ENCODE results near the gene CTDSPL2.
A peak's percentile ranks its signal among the peaks of the same experiment; 100 is the strongest.

CTDSPL2 gene

GRCh38 chr15:44532689-44533088, 105.3 kb downstream of the CTDSPL2 start:
- ATAC-seq, result no peak
- TF ChIP-seq ESRRG (CRISPR knock-in tag; IDR thresholded peaks at IDR 0.05), result no peak
- no peak for TF ChIP-seq ZNF70 (CRISPR knock-in tag; IDR thresholded peaks at IDR 0.05)
- TF ChIP-seq, protein P1, sequence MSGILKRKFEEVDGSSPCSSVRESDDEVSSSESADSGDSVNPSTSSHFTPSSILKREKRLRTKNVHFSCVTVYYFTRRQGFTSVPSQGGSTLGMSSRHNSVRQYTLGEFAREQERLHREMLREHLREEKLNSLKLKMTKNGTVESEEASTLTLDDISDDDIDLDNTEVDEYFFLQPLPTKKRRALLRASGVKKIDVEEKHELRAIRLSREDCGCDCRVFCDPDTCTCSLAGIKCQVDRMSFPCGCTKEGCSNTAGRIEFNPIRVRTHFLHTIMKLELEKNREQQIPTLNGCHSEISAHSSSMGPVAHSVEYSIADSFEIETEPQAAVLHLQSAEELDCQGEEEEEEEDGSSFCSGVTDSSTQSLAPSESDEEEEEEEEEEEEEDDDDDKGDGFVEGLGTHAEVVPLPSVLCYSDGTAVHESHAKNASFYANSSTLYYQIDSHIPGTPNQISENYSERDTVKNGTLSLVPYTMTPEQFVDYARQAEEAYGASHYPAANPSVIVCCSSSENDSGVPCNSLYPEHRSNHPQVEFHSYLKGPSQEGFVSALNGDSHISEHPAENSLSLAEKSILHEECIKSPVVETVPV (CRISPR knock-in tag; IDR thresholded peaks at IDR 0.05), result no peak
- TF ChIP-seq ZNF565 (CRISPR knock-in tag; conservative IDR thresholded peaks at IDR 0.05; ENCODE audit: low read depth), result no peak
- no peak for TF ChIP-seq SNAI2 (CRISPR knock-in tag; IDR thresholded peaks at IDR 0.05)
- no peak for TF ChIP-seq ZNF8 (CRISPR knock-in tag; IDR thresholded peaks at IDR 0.05)
- TF ChIP-seq ARNTL (CRISPR knock-in tag; IDR thresholded peaks at IDR 0.05; ENCODE audit: borderline replicate concordance, low read depth), result no peak
- no peak for TF ChIP-seq ZFP3 (CRISPR knock-in tag; IDR thresholded peaks at IDR 0.05)
- no peak for TF ChIP-seq RARB (CRISPR knock-in tag; IDR thresholded peaks at IDR 0.05)
- TF ChIP-seq CSDC2 (CRISPR knock-in tag; IDR thresholded peaks at IDR 0.05), result no peak
- TF ChIP-seq BACH2 (CRISPR knock-in tag; IDR thresholded peaks at IDR 0.05; ENCODE audit: borderline replicate concordance), result no peak
- TF ChIP-seq PPARA (CRISPR knock-in tag; IDR thresholded peaks at IDR 0.05; ENCODE audit: borderline replicate concordance), result no peak
- no peak for TF ChIP-seq ZFP30 (CRISPR knock-in tag; IDR thresholded peaks at IDR 0.05)

- TF ChIP-seq GLIS3 (CRISPR knock-in tag; IDR thresholded peaks at IDR 0.05), result no peak
- TF ChIP-seq ISL1 (CRISPR knock-in tag; IDR thresholded peaks at IDR 0.05), result no peak
- no peak for TF ChIP-seq ESRRG (CRISPR knock-in tag; IDR thresholded peaks at IDR 0.05)
- no peak for TF ChIP-seq ZNF565 (CRISPR knock-in tag; conservative IDR thresholded peaks at IDR 0.05; ENCODE audit: low read depth)
- no peak for TF ChIP-seq POU6F1 (CRISPR knock-in tag; IDR thresholded peaks at IDR 0.05; ENCODE audit: borderline replicate concordance, low read depth)
- TF ChIP-seq OSR1 (CRISPR knock-in tag; IDR thresholded peaks at IDR 0.05), result no peak
- TF ChIP-seq ARNTL (CRISPR knock-in tag; IDR thresholded peaks at IDR 0.05; ENCODE audit: borderline replicate concordance, low read depth), result no peak
- TF ChIP-seq, protein P2, sequence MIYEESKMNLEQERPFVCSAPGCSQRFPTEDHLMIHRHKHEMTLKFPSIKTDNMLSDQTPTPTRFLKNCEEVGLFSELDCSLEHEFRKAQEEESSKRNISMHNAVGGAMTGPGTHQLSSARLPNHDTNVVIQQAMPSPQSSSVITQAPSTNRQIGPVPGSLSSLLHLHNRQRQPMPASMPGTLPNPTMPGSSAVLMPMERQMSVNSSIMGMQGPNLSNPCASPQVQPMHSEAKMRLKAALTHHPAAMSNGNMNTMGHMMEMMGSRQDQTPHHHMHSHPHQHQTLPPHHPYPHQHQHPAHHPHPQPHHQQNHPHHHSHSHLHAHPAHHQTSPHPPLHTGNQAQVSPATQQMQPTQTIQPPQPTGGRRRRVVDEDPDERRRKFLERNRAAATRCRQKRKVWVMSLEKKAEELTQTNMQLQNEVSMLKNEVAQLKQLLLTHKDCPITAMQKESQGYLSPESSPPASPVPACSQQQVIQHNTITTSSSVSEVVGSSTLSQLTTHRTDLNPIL (CRISPR knock-in tag; IDR thresholded peaks at IDR 0.05; ENCODE audit: low read depth), result no peak
- TF ChIP-seq CSDC2 (CRISPR knock-in tag; IDR thresholded peaks at IDR 0.05), result no peak
- no peak for TF ChIP-seq TOX (CRISPR knock-in tag; IDR thresholded peaks at IDR 0.05; ENCODE audit: borderline replicate concordance)
- no peak for TF ChIP-seq ZNF70 (CRISPR knock-in tag; IDR thresholded peaks at IDR 0.05)
- no peak for ATAC-seq
These were observed 107.7 kb downstream of the CTDSPL2 start for GRCh38 chr15:44535092-44535491.

DNA sequence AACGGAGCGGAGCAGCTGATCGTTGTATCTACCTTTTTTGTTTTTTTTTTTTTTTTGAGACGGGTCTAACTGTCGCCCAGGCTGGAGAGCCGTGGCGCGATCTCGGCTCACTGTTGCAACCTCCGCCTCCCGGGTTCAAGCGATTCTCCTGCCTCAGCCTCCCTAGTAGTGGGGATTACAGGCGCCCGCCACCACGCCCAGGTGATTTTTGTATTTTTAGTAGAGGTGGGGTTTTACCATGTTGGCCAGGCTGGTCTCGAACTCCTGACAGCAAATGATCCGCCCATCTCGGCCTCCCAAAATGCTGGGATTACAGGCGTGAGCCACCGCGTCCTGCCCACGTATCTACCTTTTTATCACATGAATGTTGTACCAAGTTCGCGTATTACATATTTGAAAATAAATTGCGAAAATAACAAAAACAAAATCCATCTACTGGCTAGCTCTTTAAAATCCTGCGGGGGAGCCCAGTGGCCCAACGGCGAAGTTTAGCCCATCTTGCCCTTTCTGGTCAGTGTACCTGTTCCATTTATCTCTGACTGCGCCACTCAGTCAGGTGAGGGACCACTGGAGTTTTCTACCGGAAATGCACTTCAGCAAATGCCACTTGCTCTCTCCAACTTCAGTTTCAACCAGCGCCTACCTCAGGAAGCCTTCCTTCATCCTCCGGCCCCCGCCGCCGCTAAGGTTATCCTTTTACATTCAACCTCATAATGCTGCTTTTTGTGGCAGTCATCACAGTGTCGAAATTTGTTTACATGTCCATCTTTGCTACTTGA, 108.3 kb downstream of the CTDSPL2 start:
- TF ChIP-seq POU6F1 (CRISPR knock-in tag; IDR thresholded peaks at IDR 0.05; ENCODE audit: borderline replicate concordance, low read depth) (no peak), PPARA (CRISPR knock-in tag; IDR thresholded peaks at IDR 0.05; ENCODE audit: borderline replicate concordance) (no peak), OSR1 (CRISPR knock-in tag; IDR thresholded peaks at IDR 0.05) (no peak), BACH2 (CRISPR knock-in tag; IDR thresholded peaks at IDR 0.05; ENCODE audit: borderline replicate concordance) (no peak), TCF4 (CRISPR knock-in tag; IDR thresholded peaks at IDR 0.05; ENCODE audit: borderline replicate concordance) (no peak), SNAI2 (CRISPR knock-in tag; IDR thresholded peaks at IDR 0.05) (no peak), ZNF70 (CRISPR knock-in tag; IDR thresholded peaks at IDR 0.05) (no peak), ZC3H10 (CRISPR knock-in tag; IDR thresholded peaks at IDR 0.05) (no peak), ZFP3 (CRISPR knock-in tag; IDR thresholded peaks at IDR 0.05) (no peak), ESRRG (CRISPR knock-in tag; IDR thresholded peaks at IDR 0.05) (no peak), ZNF8 (CRISPR knock-in tag; IDR thresholded peaks at IDR 0.05) (no peak), TOX (CRISPR knock-in tag; IDR thresholded peaks at IDR 0.05; ENCODE audit: borderline replicate concordance) (no peak), GLIS3 (CRISPR knock-in tag; IDR thresholded peaks at IDR 0.05) (no peak), ZFP30 (CRISPR knock-in tag; IDR thresholded peaks at IDR 0.05) (no peak)
- TF ChIP-seq, protein P2 (CRISPR knock-in tag; IDR thresholded peaks at IDR 0.05; ENCODE audit: low read depth), result no peak
- ATAC-seq, result peak; percentile 2
